HEK293 (cell line): ENCODE data around the gene MDM4.
"Not testable (repeated sequence)": the region's sequence is repeated elsewhere in the genome, so short reads cannot be mapped to it uniquely, and the experiment has no call there.

Source experiments
- CTCF ChIA-PET: fragments of 350-600 bp; formaldehyde crosslinking; extraction: SDS; loops from one replicate; lab custom pipeline; 2021; ENCODE audit warnings: antibody characterized with exemption; lab: Yijun Ruan, JAX
- POLR2A ChIA-PET: fragments of 300-600 bp; formaldehyde crosslinking; extraction: SDS; loops from one replicate; lab custom pipeline; 2020; ENCODE audit warnings: antibody characterized with exemption, inconsistent platforms; lab: Yijun Ruan, JAX
- H3K27ac ChIP-seq: fragments of 200-500 bp; sonication (Bioruptor generic); 2 replicates; pipeline ENCODE4 v1.5.1; 2014; ENCODE audit warnings: low read depth, low read length, control low read depth, inconsistent platforms; ENCODE audit errors: extremely low read depth
- H3K36me3 ChIP-seq, 2 experiments: fragments of 200-500 bp in 1 of 2; sonication (Bioruptor generic) in 1 of 2; 1 replicate in 1 of 2; 2 replicates in 1 of 2; pipeline ENCODE4 v1.5.1; 2014 to 2017; ENCODE audit warnings: inconsistent platforms in 2 of 2, low read length in 2 of 2; ENCODE audit not compliant: control insufficient read depth in 2 of 2, insufficient read depth in 1 of 2
- H3K4me1 ChIP-seq: fragments of 200-500 bp; sonication (Bioruptor generic); 2 replicates; pipeline ENCODE4 v1.5.1; 2014; ENCODE audit warnings: mild to moderate bottlenecking, low read length, inconsistent platforms; ENCODE audit not compliant: control insufficient read depth, insufficient read depth
- H3K4me3 ChIP-seq: 2 replicates; pipeline ENCODE4 v1.5.1; 2011; ENCODE audit warnings: low read depth, mild to moderate bottlenecking, control low read depth, low read length, moderate library complexity
- H3K9me3 ChIP-seq: fragments of 200-500 bp; sonication (Bioruptor generic); 2 replicates; pipeline ENCODE4 v1.5.1; 2014; ENCODE audit warnings: low read depth, low read length, inconsistent platforms; ENCODE audit not compliant: control insufficient read depth, insufficient read depth
- ATF2 ChIP-seq: fragments of 450-650 bp; formaldehyde crosslinking; IDR thresholded peaks from 2 replicates; pipeline ENCODE4 v1.5.1; 2016; ENCODE audit warnings: missing biosample characterization, missing genetic modification characterization, low read depth
- BCL6B ChIP-seq: fragments of 450-650 bp; formaldehyde crosslinking; IDR thresholded peaks from 2 replicates; pipeline ENCODE4 v1.5.1; 2017; ENCODE audit warnings: missing biosample characterization, missing genetic modification characterization
- EGR2 ChIP-seq: fragments of 450-650 bp; formaldehyde crosslinking; IDR thresholded peaks from 2 replicates; pipeline ENCODE4 v1.5.1; 2016; ENCODE audit warnings: low read depth, missing biosample characterization, missing genetic modification characterization
- ELK4 ChIP-seq: IDR thresholded peaks from 2 replicates; pipeline ENCODE4 v1.6.1; 2011; ENCODE audit warnings: mild to moderate bottlenecking, low read depth, low read length, borderline replicate concordance
- HOXA7 ChIP-seq: sonication (generic); formaldehyde crosslinking; IDR thresholded peaks from 2 replicates; pipeline ENCODE4 v1.8.1; 2022; ENCODE audit warnings: missing genetic modification reagents, borderline replicate concordance
- IKZF3 ChIP-seq: fragments of 450-650 bp; IDR thresholded peaks from 2 replicates; pipeline ENCODE4 v1.5.0; 2018; ENCODE audit warnings: missing biosample characterization, mild to moderate bottlenecking, missing genetic modification characterization, moderate library complexity
- KLF10 ChIP-seq: fragments of 450-650 bp; IDR thresholded peaks from 2 replicates; pipeline ENCODE4 v1.5.1; 2018; ENCODE audit warnings: missing biosample characterization, mild to moderate bottlenecking, missing genetic modification characterization
- PRDM1 ChIP-seq: fragments of 450-650 bp; formaldehyde crosslinking; IDR thresholded peaks from 2 replicates; pipeline ENCODE4; 2016; ENCODE audit warnings: missing biosample characterization, missing genetic modification characterization
- SCRT2 ChIP-seq: fragments of 450-650 bp; formaldehyde crosslinking; IDR thresholded peaks from 2 replicates; pipeline ENCODE4 v1.5.1; 2016; ENCODE audit warnings: missing biosample characterization, missing genetic modification characterization
- SP2 ChIP-seq: fragments of 450-650 bp; formaldehyde crosslinking; IDR thresholded peaks from 2 replicates; pipeline ENCODE4 v1.5.1; 2016; ENCODE audit warnings: missing biosample characterization, missing genetic modification characterization
- SP3 ChIP-seq: fragments of 450-650 bp; formaldehyde crosslinking; IDR thresholded peaks from 2 replicates; pipeline ENCODE4 v1.5.1; 2016; ENCODE audit warnings: missing biosample characterization, missing genetic modification characterization
- ZBTB17 ChIP-seq: fragments of 450-650 bp; formaldehyde crosslinking; IDR thresholded peaks from 2 replicates; pipeline ENCODE4 v1.5.1; 2016; ENCODE audit warnings: missing biosample characterization, missing genetic modification characterization
- ZEB2 ChIP-seq: fragments of 450-650 bp; formaldehyde crosslinking; IDR thresholded peaks from 2 replicates; pipeline ENCODE4 v1.5.1; 2016; ENCODE audit warnings: missing biosample characterization, missing genetic modification characterization
- ZFHX2 ChIP-seq: fragments of 450-650 bp; formaldehyde crosslinking; conservative IDR thresholded peaks from 2 replicates; pipeline ENCODE4 v1.5.1; 2016; ENCODE audit warnings: missing biosample characterization, missing genetic modification characterization
- ZFP41 ChIP-seq: fragments of 450-650 bp; formaldehyde crosslinking; IDR thresholded peaks from 2 replicates; pipeline ENCODE4 v1.5.1; 2016; ENCODE audit warnings: missing biosample characterization, missing genetic modification characterization, borderline replicate concordance
- ZNF10 ChIP-seq: fragments of 450-650 bp; formaldehyde crosslinking; IDR thresholded peaks from 2 replicates; pipeline ENCODE4 v1.5.1; 2017; ENCODE audit warnings: missing biosample characterization, missing genetic modification characterization
- ZNF112 ChIP-seq: fragments of 450-650 bp; formaldehyde crosslinking; IDR thresholded peaks from 2 replicates; pipeline ENCODE4 v1.5.0; 2017; ENCODE audit warnings: missing biosample characterization, missing genetic modification characterization
- ZNF133 ChIP-seq: fragments of 450-650 bp; formaldehyde crosslinking; IDR thresholded peaks from 2 replicates; pipeline ENCODE4 v1.5.1; 2016; ENCODE audit warnings: missing biosample characterization, missing genetic modification characterization
- ZNF148 ChIP-seq: fragments of 450-650 bp; formaldehyde crosslinking; IDR thresholded peaks from 2 replicates; pipeline ENCODE4 v1.5.0; 2017; ENCODE audit warnings: missing biosample characterization, missing genetic modification characterization, borderline replicate concordance
- ZNF2 ChIP-seq: fragments of 450-650 bp; formaldehyde crosslinking; IDR thresholded peaks from 2 replicates; pipeline ENCODE4 v1.5.1; 2016; ENCODE audit warnings: missing biosample characterization, missing genetic modification characterization
- ZNF214 ChIP-seq: fragments of 450-650 bp; formaldehyde crosslinking; IDR thresholded peaks from 2 replicates; pipeline ENCODE4 v1.5.1; 2017; ENCODE audit warnings: missing biosample characterization, mild to moderate bottlenecking, missing genetic modification characterization, borderline replicate concordance
- ZNF302 ChIP-seq: fragments of 450-650 bp; formaldehyde crosslinking; IDR thresholded peaks from 2 replicates; pipeline ENCODE4 v1.5.1; 2016; ENCODE audit warnings: missing biosample characterization, missing genetic modification characterization, low read depth
- ZNF366 ChIP-seq: fragments of 450-650 bp; formaldehyde crosslinking; conservative IDR thresholded peaks from 2 replicates; pipeline ENCODE4 v1.5.1; 2016; ENCODE audit warnings: missing biosample characterization, missing genetic modification characterization
- ZNF513 ChIP-seq: fragments of 450-650 bp; IDR thresholded peaks from 2 replicates; pipeline ENCODE4 v1.5.1; 2018; ENCODE audit warnings: missing biosample characterization, missing genetic modification characterization
- ZNF571 ChIP-seq: fragments of 450-650 bp; formaldehyde crosslinking; IDR thresholded peaks from 2 replicates; pipeline ENCODE4 v1.5.0; 2017; ENCODE audit warnings: missing biosample characterization, missing genetic modification characterization
- ZNF600 ChIP-seq: fragments of 450-650 bp; formaldehyde crosslinking; IDR thresholded peaks from 2 replicates; pipeline ENCODE4 v1.5.1; 2016; ENCODE audit warnings: missing biosample characterization, missing genetic modification characterization

Gene MDM4

GRCh38 chr1:204558467-204558866 is 42.3 kb downstream of the MDM4 start (continued):
- no peak for TF ChIP-seq BCL6B (tag by site-specific recombination)
- TF ChIP-seq IKZF3 (tag by site-specific recombination): no peak
- TF ChIP-seq EGR2 (tag by site-specific recombination): no peak
- 0 out of 2 replicates have a peak, but pooled peaks have one; percentile 24 for TF ChIP-seq KLF10 (tag by site-specific recombination)

GRCh38 chr1:204560002-204560401 is 43.8 kb downstream of the MDM4 start:
- not testable (repeated sequence) for H3K27ac ChIP-seq, H3K4me1 ChIP-seq, H3K4me3 ChIP-seq, H3K9me3 ChIP-seq
- CTCF ChIA-PET: interaction anchor here (0.6 to 19.5 kb wide), 8 partner anchors 45 to 384 kb away, joined by 3 to 401 read pairs (median 6); no protein-coding TSS in a partner anchor
- H3K36me3 ChIP-seq: peaks cover 6 to 15% of the 10 kb centered on the region in 2 experiments; a peak in 2 of 3 replicates
- 0 out of 2 replicates have a peak, but pooled peaks have one; percentile 10 for TF ChIP-seq SP2 (tag by site-specific recombination)
- TF ChIP-seq SCRT2 (tag by site-specific recombination): peak; percentile 87
- TF ChIP-seq ZNF10 (tag by site-specific recombination): peak; percentile 10; the same call in 1 of the 2 replicates
- TF ChIP-seq ZFHX2: peak; percentile 27; the same call in 1 of the 2 replicates
- TF ChIP-seq, all 188 proteins: peak for 4; not testable (repeated sequence) for 184
- POLR2A ChIA-PET: not testable (repeated sequence)

GRCh38 chr1:204560590-204561150 is 44.5 kb downstream of the MDM4 start:
- Histone ChIP-seq H3K36me3 (peaks cover 6 to 15% of the 10 kb centered on the region in 2 experiments; a peak in 2 of 3 replicates), H3K4me1 (no peaks in the 10 kb centered on the region), H3K4me3 (no peak overlapping the region), H3K9me3 (no peaks in the 10 kb centered on the region), H3K27ac (no peak overlapping the region)
- POLR2A ChIA-PET: no interaction called here
- CTCF ChIA-PET: interaction anchor here (0.9 to 19.5 kb wide), 5 partner anchors 46 to 245 kb away, joined by 3 to 401 read pairs (median 8); no protein-coding TSS in a partner anchor
- TF ChIP-seq HOXA7 (CRISPR knock-in tag) (no peak), ZNF571 (tag by site-specific recombination) (no peak), SP3 (tag by site-specific recombination) (no peak), ZNF214 (tag by site-specific recombination) (no peak), ATF2 (tag by site-specific recombination) (peak; percentile 79), ZNF148 (tag by site-specific recombination) (no peak), ZNF600 (peak; percentile 65; the same call in 1 of the 2 replicates), ZNF302 (no peak), ZNF513 (tag by site-specific recombination) (no peak), ZNF133 (no peak), SCRT2 (tag by site-specific recombination) (no peak), ZBTB17 (tag by site-specific recombination) (peak; percentile 73; the same call in 1 of the 2 replicates), ELK4 (no peak), PRDM1 (tag by site-specific recombination) (peak; percentile 85), ZNF366 (tag by site-specific recombination) (peak; percentile 76), ZNF112 (no peak), ZNF2 (no peak), ZEB2 (tag by site-specific recombination) (no peak), ZFP41 (tag by site-specific recombination) (no peak)
